Measurements from ENCODE around the gene KRTAP16-1.
"Not testable (repeated sequence)": the region's sequence is repeated elsewhere in the genome, so short reads cannot be mapped to it uniquely, and the experiment has no call there.

Gene KRTAP16-1

GRCh38 chr17:41308918-41309359 is at the start of gene KRTAP16-1:
KRTAP16-1 (minus strand) TSS chr17:41309309; CDS start chr17:41309253, 56 bp downstream.
- in situ Hi-C loops (cut with HindIII; ENCODE audit: low pct_ligation_motif_present, low sequenced_read_pairs) = no loop called here
- H3K27me3 ChIP-seq (replicated peaks) = no peaks in the 10 kb centered on the region
- H3K27ac ChIP-seq = no peak within 1 kb of the TSS
- H3K36me3 ChIP-seq (replicated peaks) = no peaks in the 10 kb centered on the region
- no peak within 1 kb of the TSS for H3K4me3 ChIP-seq (ENCODE audit: low read depth, low read length)
- no peak for TF ChIP-seq CTCF (IDR thresholded peaks at IDR 0.05; ENCODE audit: low read depth, low read length, missing control alignments)
- no peak for DNase-seq

GRCh38 chr17:41354536-41354935 is 45.4 kb upstream of the KRTAP16-1 start:
- no peaks in the 10 kb centered on the region for H3K27me3 ChIP-seq (replicated peaks)

GRCh38 chr17:41352597-41353366 is 43.7 kb upstream of the KRTAP16-1 start:
- no peaks in the 10 kb centered on the region for H3K36me3 ChIP-seq (replicated peaks)
- no peak for TF ChIP-seq CTCF (IDR thresholded peaks at IDR 0.05; ENCODE audit: low read depth, low read length, missing control alignments)
- H3K27ac ChIP-seq = no peak overlapping the region
- no peak overlapping the region for H3K4me3 ChIP-seq (ENCODE audit: low read depth, low read length)
- DNase-seq = no peak
- in situ Hi-C loops (cut with HindIII; ENCODE audit: low pct_ligation_motif_present, low sequenced_read_pairs) = no loop called here
- H3K27me3 ChIP-seq (replicated peaks) = no peaks in the 10 kb centered on the region

More at GRCh38 chr17:41354536-41354935, 45.4 kb upstream of the KRTAP16-1 start:
- Histone ChIP-seq H3K4me3 (ENCODE audit: low read depth, low read length) (no peak overlapping the region), H3K36me3 (replicated peaks) (no peaks in the 10 kb centered on the region), H3K27ac (no peak overlapping the region)
- TF ChIP-seq CTCF (IDR thresholded peaks at IDR 0.05; ENCODE audit: low read depth, low read length, missing control alignments) = no peak
- no peak for DNase-seq
- in situ Hi-C loops (cut with HindIII; ENCODE audit: low pct_ligation_motif_present, low sequenced_read_pairs) = no loop called here

- H3K27me3 ChIP-seq (replicated peaks) = no peaks in the 10 kb centered on the region
- TF ChIP-seq CTCF (IDR thresholded peaks at IDR 0.05; ENCODE audit: low read depth, low read length, missing control alignments) = no peak
- no peak overlapping the region for H3K4me3 ChIP-seq (ENCODE audit: low read depth, low read length)
- no peaks in the 10 kb centered on the region for H3K36me3 ChIP-seq (replicated peaks)
- H3K27ac ChIP-seq = no peak overlapping the region
- in situ Hi-C loops (cut with HindIII; ENCODE audit: low pct_ligation_motif_present, low sequenced_read_pairs) = no loop called here
- DNase-seq = no peak
These were observed 42.1 kb upstream of the KRTAP16-1 start for GRCh38 chr17:41351177-41351576.

GRCh38 chr17:41350381-41350878 is 41.3 kb upstream of the KRTAP16-1 start, which contains the start of gene KRT33A:
KRT33A (minus strand) TSS chr17:41350828; CDS start chr17:41350767, 61 bp downstream.
- H3K36me3 ChIP-seq (replicated peaks); H3K4me3 ChIP-seq (ENCODE audit: low read depth, low read length); H3K27me3 ChIP-seq (replicated peaks); DNase-seq; in situ Hi-C loops (cut with HindIII; ENCODE audit: low pct_ligation_motif_present, low sequenced_read_pairs); H3K27ac ChIP-seq: not testable (repeated sequence)

- no peak overlapping the region for H3K27ac ChIP-seq
- no peak overlapping the region for H3K4me3 ChIP-seq (ENCODE audit: low read depth, low read length)
- no peaks in the 10 kb centered on the region for H3K27me3 ChIP-seq (replicated peaks)
- DNase-seq = no peak
- in situ Hi-C loops (cut with HindIII; ENCODE audit: low pct_ligation_motif_present, low sequenced_read_pairs) = no loop called here
- H3K36me3 ChIP-seq (replicated peaks) = no peaks in the 10 kb centered on the region
- TF ChIP-seq CTCF (IDR thresholded peaks at IDR 0.05; ENCODE audit: low read depth, low read length, missing control alignments) = no peak
These were observed 39.0 kb upstream of the KRTAP16-1 start for GRCh38 chr17:41347869-41348760.

GRCh38 chr17:41346421-41346820 is 37.3 kb upstream of the KRTAP16-1 start:
- in situ Hi-C loops (cut with HindIII; ENCODE audit: low pct_ligation_motif_present, low sequenced_read_pairs); H3K27ac ChIP-seq; H3K36me3 ChIP-seq (replicated peaks); H3K4me3 ChIP-seq (ENCODE audit: low read depth, low read length); H3K27me3 ChIP-seq (replicated peaks); DNase-seq: not testable (repeated sequence)
